ENCODE measurements around the gene KRTAP9-1. TPM values are rescaled to one million over a fixed set of nuclear protein-coding genes. Genes with fewer than 3 reads are reported as not detected.
"Not testable (repeated sequence)": the region's sequence is repeated elsewhere in the genome, so short reads cannot be mapped to it uniquely, and the experiment has no call there.

KRTAP9-1 gene
- total RNA-seq, 1 donor from 2014 or later = not detected

DNA sequence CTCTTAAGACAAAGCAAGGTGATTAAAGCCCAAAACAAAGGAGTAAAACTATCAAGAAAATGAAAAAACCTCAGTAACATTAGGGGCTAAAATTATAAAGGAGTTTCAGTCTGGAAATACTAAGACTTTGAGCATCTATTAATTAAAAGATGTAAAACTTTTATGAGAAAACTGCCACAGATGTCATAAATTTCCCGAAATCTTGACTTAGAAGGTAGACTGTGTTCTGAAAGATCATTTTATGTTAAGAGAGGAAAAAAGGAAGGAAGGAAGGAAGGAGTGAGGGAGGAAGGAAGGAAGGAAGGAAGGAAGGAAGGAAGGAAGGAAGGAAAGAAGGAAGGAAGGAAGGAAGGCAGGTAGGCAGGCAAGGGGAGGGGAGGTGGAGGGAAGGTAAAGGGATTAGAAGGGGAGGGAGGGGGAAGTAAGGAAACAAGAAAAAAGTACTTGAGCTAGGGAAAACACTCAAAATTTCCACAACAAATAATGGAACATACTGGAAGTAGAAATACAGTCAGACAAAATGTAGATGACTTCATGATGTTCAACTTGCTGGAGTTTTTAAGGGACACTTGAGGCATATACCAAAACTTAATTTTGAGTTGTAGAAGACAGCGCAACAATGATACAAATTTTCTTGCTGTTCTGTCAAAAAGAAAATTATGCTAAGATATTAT is 42.0 kb upstream of the KRTAP9-1 start:
- Histone ChIP-seq H3K36me3 (no peaks in the 10 kb centered on the region), H3K27ac (replicated peaks) (no peak overlapping the region), H3K27me3 (ENCODE audit: low read depth) (peaks cover 40% of the 10 kb centered on the region), H3K4me1 (no peaks in the 10 kb centered on the region), H3K4me3 (no peak overlapping the region), H3K9me3 (replicated peaks) (peaks cover 18% of the 10 kb centered on the region)
- intact Hi-C loops (cut with micrococcal nuclease) = no loop called here
- TF ChIP-seq, protein P1, sequence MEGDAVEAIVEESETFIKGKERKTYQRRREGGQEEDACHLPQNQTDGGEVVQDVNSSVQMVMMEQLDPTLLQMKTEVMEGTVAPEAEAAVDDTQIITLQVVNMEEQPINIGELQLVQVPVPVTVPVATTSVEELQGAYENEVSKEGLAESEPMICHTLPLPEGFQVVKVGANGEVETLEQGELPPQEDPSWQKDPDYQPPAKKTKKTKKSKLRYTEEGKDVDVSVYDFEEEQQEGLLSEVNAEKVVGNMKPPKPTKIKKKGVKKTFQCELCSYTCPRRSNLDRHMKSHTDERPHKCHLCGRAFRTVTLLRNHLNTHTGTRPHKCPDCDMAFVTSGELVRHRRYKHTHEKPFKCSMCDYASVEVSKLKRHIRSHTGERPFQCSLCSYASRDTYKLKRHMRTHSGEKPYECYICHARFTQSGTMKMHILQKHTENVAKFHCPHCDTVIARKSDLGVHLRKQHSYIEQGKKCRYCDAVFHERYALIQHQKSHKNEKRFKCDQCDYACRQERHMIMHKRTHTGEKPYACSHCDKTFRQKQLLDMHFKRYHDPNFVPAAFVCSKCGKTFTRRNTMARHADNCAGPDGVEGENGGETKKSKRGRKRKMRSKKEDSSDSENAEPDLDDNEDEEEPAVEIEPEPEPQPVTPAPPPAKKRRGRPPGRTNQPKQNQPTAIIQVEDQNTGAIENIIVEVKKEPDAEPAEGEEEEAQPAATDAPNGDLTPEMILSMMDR (IDR thresholded peaks at IDR 0.05; ENCODE audit: borderline replicate concordance) = no peak
- no peak for DNase-seq

DNA sequence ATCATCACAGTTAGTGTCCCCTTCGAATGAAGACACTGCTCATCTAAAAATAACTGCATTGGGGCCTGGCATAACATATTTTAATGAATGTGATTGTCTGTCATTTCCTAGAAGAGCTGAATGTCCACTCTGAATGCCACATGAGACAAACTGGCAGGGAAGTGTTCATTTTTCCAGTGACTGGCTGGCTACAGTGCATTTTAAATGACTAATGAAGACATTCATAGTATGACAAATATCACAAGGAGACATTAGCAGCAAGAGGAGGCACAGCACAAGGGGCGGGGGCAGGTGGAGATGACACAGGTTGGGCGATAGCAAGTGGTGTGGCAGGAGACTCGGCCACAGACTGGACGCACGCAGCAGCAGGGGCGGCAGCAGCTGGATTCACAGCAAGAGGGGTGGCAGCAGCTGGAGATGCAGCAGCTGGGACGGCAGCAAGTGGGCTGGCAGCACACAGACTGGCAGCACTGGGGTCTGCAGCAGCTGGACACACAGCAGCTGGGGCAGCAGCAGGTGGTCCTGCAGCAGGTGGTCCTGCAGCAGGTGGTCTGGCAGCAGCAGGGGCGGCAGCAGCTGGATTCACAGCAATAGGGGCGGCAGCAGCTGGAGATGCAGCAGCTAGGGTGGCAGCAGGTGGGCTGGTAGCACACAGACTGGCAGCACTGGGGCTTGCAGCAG is 40.6 kb upstream of the KRTAP9-1 start:
- peaks cover 54% of the 10 kb centered on the region for H3K27me3 ChIP-seq (ENCODE audit: low read depth)
- H3K9me3 ChIP-seq (replicated peaks); H3K36me3 ChIP-seq; intact Hi-C loops (cut with micrococcal nuclease); H3K4me1 ChIP-seq; H3K27ac ChIP-seq (replicated peaks); H3K4me3 ChIP-seq; DNase-seq: not testable (repeated sequence)

DNA sequence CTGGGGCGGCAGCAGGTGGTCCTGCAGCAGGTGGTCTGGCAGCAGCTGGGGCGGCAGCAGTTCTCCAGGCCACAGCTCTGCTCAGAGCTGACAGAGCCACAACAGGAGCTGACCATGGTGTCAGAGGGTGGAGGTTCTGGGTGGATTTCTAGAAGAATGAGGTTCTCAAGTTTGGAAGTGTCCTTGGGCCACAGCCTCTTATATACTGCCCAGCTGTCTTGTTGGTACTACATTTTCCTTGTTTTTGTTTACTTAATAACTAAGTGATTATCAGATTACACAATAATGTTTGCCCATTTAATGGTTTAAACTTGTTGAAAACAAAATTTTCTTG is 40.1 kb upstream of the KRTAP9-1 start, which contains the start of gene KRTAP4-5:
TSS of gene KRTAP4-5 (minus strand) at position 174 of the 334 bp plus-strand sequence. CDS start at position 116, 58 bp downstream.
- intact Hi-C loops (cut with micrococcal nuclease) = no loop called here
- Histone ChIP-seq H3K9me3 (replicated peaks) (peaks cover 3% of the 10 kb centered on the region), H3K4me1 (no peaks in the 10 kb centered on the region), H3K27me3 (ENCODE audit: low read depth) (peaks cover 59% of the 10 kb centered on the region), H3K4me3 (no peak within 1 kb of the TSS), H3K27ac (replicated peaks) (no peak within 1 kb of the TSS), H3K36me3 (no peaks in the 10 kb centered on the region)
- DNase-seq = no peak
- TF ChIP-seq, protein P1 (IDR thresholded peaks at IDR 0.05; ENCODE audit: borderline replicate concordance) = no peak

DNA sequence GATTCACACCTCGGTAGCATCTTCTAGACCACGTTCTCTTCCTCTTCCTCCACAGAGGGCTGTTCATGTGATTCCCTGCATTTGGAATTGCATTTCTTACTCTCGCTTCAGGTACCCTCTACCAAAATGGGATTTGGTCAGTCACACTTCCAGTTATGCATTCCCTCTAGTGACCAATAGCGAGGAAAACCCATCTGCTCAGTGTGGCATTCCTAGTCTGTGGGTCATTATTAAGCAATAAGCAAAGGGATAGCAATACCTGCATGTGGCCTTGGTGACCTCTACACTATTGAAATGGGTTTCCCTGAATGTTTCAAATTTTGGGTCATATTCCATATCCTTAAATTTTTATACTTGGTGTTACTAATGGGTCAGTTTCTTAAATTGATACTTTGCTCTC is 39.7 kb upstream of the KRTAP9-1 start:
- Histone ChIP-seq H3K27ac (replicated peaks) (no peak overlapping the region), H3K27me3 (ENCODE audit: low read depth) (peaks cover 63% of the 10 kb centered on the region), H3K4me3 (no peak overlapping the region), H3K36me3 (no peaks in the 10 kb centered on the region), H3K4me1 (no peaks in the 10 kb centered on the region), H3K9me3 (replicated peaks) (peaks cover 7% of the 10 kb centered on the region)
- TF ChIP-seq, protein P1 (IDR thresholded peaks at IDR 0.05; ENCODE audit: borderline replicate concordance) = no peak
- intact Hi-C loops (cut with micrococcal nuclease) = no loop called here
- DNase-seq = no peak

DNA sequence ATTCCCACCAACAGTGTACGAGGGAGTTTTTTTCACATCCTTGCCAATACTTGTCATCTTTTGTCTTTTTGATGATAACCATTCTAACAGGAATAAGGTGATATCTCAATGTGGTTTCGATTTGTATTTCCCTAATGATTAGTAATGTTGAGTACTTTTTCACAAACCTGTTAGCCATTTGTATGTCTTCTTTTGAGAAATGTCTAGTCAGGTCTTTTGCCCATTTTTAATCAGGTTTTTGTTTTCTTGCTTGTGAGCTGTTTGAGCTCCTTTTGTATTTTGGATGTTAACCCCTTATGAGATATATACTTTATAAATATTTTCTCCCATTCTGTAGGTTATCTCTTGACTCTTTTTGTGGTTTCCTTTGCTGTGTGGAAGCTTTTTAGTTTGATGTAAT is 38.2 kb upstream of the KRTAP9-1 start:
- Histone ChIP-seq H3K4me3 (no peak overlapping the region), H3K4me1 (no peaks in the 10 kb centered on the region), H3K27ac (replicated peaks) (no peak overlapping the region), H3K27me3 (ENCODE audit: low read depth) (peaks cover 73% of the 10 kb centered on the region), H3K36me3 (no peaks in the 10 kb centered on the region), H3K9me3 (replicated peaks) (peaks cover 12% of the 10 kb centered on the region)
- no peak for DNase-seq
- TF ChIP-seq, protein P1 (IDR thresholded peaks at IDR 0.05; ENCODE audit: borderline replicate concordance) = no peak
- intact Hi-C loops (cut with micrococcal nuclease) = no loop called here

DNA sequence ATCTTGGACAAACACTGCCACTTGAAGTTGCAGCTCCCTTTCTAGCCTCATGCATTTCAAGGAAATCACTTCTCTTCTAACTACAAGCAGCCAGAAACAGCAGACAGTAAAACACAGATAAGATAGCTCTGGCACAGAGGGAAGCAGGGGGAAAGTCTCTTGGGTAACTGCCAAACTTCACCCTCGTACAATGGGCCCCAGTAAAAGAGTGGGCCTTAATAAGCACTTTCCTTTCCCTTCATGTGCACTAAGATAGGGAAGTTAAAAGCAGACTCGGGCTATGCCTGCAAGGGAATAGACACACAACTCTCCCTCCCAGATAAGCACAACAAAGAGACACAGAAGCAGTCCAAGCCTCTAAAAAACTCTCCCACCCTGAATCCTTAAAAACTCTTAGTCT is 35.8 kb upstream of the KRTAP9-1 start:
- H3K4me3 ChIP-seq = no peak overlapping the region
- no peaks in the 10 kb centered on the region for H3K4me1 ChIP-seq
- H3K9me3 ChIP-seq (replicated peaks) = peaks cover 12% of the 10 kb centered on the region
- DNase-seq = no peak
- H3K27me3 ChIP-seq (ENCODE audit: low read depth) = peaks cover 83% of the 10 kb centered on the region
- TF ChIP-seq, protein P1 (IDR thresholded peaks at IDR 0.05; ENCODE audit: borderline replicate concordance) = no peak
- intact Hi-C loops (cut with micrococcal nuclease) = no loop called here
- no peak overlapping the region for H3K27ac ChIP-seq (replicated peaks)
- no peaks in the 10 kb centered on the region for H3K36me3 ChIP-seq

DNA sequence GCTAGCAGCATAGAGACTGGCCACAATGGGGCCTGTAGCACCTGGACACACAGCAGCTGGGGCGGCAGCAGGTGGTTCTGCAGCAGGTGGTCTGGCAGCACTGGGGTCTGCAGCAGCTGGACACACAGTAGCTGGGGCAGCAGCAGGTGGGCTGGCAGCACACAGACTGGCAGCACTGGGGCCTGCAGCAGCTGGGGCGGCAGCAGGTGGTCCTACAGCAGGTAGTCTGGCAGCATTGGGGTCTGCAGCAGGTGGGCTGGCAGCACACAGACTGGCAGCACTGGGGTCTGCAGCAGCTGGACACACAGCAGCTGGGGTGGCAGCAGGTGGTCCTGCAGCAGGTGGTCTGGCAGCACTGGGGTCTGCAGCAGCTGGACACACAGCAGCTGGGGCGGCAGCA is 29.5 kb upstream of the KRTAP9-1 start:
- H3K9me3 ChIP-seq (replicated peaks); DNase-seq; H3K27ac ChIP-seq (replicated peaks); H3K4me1 ChIP-seq; intact Hi-C loops (cut with micrococcal nuclease); H3K4me3 ChIP-seq; H3K36me3 ChIP-seq: not testable (repeated sequence)
- H3K27me3 ChIP-seq (ENCODE audit: low read depth) = peaks cover 69% of the 10 kb centered on the region
